ENCODE measurements around the gene SCYL3.
"Not testable (repeated sequence)": the region's sequence is repeated elsewhere in the genome, so short reads cannot be mapped to it uniquely, and the experiment has no call there.

SCYL3 gene

DNA sequence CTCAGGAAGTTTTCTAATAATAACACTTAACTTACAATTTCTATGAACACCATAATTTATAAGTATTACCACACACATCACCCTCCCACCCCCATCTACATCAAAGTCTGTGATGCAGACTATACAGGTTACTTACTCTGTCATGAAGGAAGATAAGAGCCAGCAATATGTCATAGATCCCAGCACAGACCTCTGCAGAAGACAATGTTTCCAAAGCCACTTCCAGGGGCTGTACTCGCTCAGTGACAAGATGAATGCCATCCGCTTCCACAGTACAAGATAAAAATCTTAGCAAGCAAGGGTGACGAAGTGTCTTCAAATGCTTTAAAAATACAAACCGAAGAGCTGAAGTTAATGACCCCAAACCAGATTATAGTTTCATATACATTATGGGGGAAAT is 15.2 kb downstream of the SCYL3 start:
- no peak for DNase-seq (ENCODE audit: low spot score)
- TF ChIP-seq, protein P1, sequence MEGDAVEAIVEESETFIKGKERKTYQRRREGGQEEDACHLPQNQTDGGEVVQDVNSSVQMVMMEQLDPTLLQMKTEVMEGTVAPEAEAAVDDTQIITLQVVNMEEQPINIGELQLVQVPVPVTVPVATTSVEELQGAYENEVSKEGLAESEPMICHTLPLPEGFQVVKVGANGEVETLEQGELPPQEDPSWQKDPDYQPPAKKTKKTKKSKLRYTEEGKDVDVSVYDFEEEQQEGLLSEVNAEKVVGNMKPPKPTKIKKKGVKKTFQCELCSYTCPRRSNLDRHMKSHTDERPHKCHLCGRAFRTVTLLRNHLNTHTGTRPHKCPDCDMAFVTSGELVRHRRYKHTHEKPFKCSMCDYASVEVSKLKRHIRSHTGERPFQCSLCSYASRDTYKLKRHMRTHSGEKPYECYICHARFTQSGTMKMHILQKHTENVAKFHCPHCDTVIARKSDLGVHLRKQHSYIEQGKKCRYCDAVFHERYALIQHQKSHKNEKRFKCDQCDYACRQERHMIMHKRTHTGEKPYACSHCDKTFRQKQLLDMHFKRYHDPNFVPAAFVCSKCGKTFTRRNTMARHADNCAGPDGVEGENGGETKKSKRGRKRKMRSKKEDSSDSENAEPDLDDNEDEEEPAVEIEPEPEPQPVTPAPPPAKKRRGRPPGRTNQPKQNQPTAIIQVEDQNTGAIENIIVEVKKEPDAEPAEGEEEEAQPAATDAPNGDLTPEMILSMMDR (IDR thresholded peaks at IDR 0.05; ENCODE audit: extremely low read depth, missing control alignments) = no peak

DNA sequence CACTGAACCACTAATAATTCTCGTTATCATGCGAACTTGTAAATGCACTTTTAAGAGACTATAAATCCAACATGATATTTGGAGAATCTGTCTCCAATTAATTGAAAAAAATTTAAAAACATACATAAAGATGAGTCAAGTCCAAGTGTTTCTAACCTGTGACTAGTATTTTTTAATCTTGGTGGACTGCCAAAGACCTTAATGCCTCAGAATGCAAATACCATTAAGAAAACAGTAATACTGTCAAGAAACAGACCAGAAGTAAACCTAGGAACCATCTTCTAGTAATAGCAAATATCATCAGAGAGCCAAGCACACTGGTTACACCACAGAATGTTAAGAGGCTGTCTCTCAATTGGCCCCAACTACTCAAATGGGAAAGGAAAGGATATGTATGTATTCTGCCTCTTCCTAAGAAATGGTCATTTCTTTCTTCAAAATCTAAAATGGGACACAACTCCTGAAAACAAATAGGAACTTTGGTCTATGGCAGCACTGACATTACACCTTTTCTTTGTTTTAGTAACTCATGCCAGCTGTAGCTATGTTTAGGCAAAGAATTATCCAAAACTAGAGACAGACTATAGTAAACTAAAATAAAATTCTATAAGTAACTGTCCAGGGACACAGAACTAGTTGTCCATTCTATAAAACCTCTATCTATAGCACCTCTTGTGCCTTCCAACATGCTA is 15.8 kb downstream of the SCYL3 start:
- no peak for DNase-seq (ENCODE audit: low spot score)
- TF ChIP-seq, protein P1 (IDR thresholded peaks at IDR 0.05; ENCODE audit: extremely low read depth, missing control alignments) = no peak

DNA sequence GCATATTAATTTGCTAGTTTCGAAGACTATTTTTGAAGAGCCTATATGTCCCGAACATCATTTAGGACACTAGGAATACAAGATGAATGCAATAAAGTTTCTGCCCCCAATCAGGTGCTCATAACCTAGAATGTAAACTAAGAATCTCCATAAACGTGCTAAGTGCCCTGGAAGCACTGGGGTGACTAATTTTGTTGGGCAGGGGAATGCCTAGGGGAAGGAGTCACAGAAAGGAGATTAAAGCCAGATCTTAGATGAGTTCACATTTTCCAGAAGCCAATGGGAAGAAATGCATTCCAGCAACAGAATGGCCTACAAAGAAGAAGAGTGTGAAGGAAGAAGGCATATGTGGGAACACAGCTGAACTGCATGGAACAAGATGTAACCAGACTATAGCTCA is 19.5 kb downstream of the SCYL3 start:
- TF ChIP-seq, protein P1 (IDR thresholded peaks at IDR 0.05; ENCODE audit: extremely low read depth, missing control alignments) = no peak
- no peak for DNase-seq (ENCODE audit: low spot score)

GRCh38 chr1:169873582-169874199 is 20.0 kb downstream of the SCYL3 start:
- no peak for DNase-seq (ENCODE audit: low spot score)

GRCh38 chr1:169872906-169873305 is 20.8 kb downstream of the SCYL3 start:
- no peak for DNase-seq (ENCODE audit: low spot score)

More at GRCh38 chr1:169873582-169874199, 20.0 kb downstream of the SCYL3 start:
- TF ChIP-seq, protein P1 (IDR thresholded peaks at IDR 0.05; ENCODE audit: extremely low read depth, missing control alignments) = no peak

GRCh38 chr1:169871988-169872387 is 21.7 kb downstream of the SCYL3 start:
- DNase-seq (ENCODE audit: low spot score) = not testable (repeated sequence)

More at GRCh38 chr1:169872906-169873305, 20.8 kb downstream of the SCYL3 start:
- TF ChIP-seq, protein P1 (IDR thresholded peaks at IDR 0.05; ENCODE audit: extremely low read depth, missing control alignments) = no peak

- DNase-seq (ENCODE audit: low spot score) = no peak
- TF ChIP-seq, protein P1 (IDR thresholded peaks at IDR 0.05; ENCODE audit: extremely low read depth, missing control alignments) = no peak
These were observed 24.3 kb downstream of the SCYL3 start for GRCh38 chr1:169869426-169869825.

- TF ChIP-seq, protein P1 (IDR thresholded peaks at IDR 0.05; ENCODE audit: extremely low read depth, missing control alignments) = no peak
- no peak for DNase-seq (ENCODE audit: low spot score)
These were observed 24.7 kb downstream of the SCYL3 start for GRCh38 chr1:169868978-169869377.
